ENCODE data around the gene CYP2A7. TPM values are rescaled to one million over a fixed set of nuclear protein-coding genes. Genes with fewer than 3 reads are reported as not detected.
"Not testable (repeated sequence)": the region's sequence is repeated elsewhere in the genome, so short reads cannot be mapped to it uniquely, and the experiment has no call there.

The CYP2A7 gene
- total RNA-seq, 1 donor: not detected

GRCh38 chr19:40899964-40900363 is 17.9 kb upstream of the CYP2A7 start:
- peak in 2 of 3 donors; percentile 59 to 68 for DNase-seq (ENCODE audit: low read depth in 2 of 3, low spot score in 2 of 3)

GRCh38 chr19:40896843-40897789 is 15.1 kb upstream of the CYP2A7 start:
- not testable (repeated sequence) for DNase-seq (ENCODE audit: low read depth in 2 of 3, low spot score in 2 of 3)

GRCh38 chr19:40896418-40896796 is 14.4 kb upstream of the CYP2A7 start:
- no peak for DNase-seq (ENCODE audit: low read depth in 2 of 3, low spot score in 2 of 3)

- DNase-seq (ENCODE audit: low read depth in 2 of 3, low spot score in 2 of 3): no peak
Observed at GRCh38 chr19:40893112-40893511, 11.1 kb upstream of the CYP2A7 start.

GRCh38 chr19:40889366-40889765 is 7.3 kb upstream of the CYP2A7 start:
- no peak for DNase-seq (ENCODE audit: low read depth in 2 of 3, low spot score in 2 of 3)

DNA sequence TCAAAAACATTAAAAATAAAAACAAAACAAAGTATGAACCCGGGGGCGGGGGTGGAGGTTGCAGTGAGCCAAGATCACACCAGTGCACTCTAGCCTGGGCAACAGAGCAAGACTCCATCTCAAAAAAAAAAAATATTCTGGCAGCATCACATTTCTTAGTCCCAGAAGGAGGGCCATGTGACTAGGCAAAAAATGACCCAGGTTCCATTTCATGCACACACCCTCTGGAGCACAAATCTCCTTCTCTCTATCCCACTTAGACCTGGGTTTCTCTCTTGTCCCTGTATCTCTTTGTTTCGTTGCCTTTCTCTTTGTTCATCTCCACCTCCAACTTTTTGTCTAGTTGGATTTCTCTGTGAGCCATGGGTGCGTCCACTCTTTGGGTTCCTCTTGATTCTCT is 6.2 kb upstream of the CYP2A7 start:
- DNase-seq (ENCODE audit: low read depth in 2 of 3, low spot score in 2 of 3): no peak

DNA sequence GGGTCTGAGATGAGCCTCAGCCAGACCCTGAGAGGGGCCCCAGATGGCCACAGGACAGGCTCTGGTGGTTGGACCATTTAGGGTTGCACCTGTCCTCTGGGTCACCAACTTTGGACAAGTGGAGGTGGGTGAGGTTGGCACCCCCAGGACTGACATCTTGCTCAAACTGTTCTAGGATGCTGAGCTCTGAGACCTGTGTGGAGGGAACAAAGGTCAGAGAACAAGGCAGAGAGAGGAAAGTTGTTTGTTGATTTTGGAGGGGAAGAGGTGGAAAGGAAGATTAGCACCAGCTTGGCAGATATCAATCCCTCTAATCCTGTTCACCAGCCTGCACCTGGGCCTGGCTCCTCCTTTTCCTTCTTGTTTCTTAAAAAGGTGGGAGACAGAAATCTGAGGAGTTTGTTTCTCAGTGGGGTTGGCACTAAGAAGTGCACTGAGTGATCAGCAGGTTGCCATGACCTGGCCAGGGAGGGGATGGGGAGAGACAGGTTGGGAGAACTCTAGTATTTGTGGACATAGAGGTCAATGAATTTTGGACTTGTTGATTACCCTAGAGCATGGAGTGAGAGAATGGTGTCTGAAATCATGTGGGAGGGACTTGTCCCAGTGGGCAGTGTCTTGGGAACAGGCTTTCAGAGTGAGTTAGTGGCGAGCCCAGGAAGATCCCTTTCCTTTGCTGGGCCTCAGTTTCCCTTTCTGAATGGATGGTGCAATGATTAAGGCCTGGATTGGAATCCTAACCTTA is 2.3 kb upstream of the CYP2A7 start:
- DNase-seq (ENCODE audit: low read depth in 2 of 3, low spot score in 2 of 3): not testable (repeated sequence)

- not testable (repeated sequence) for DNase-seq (ENCODE audit: low read depth in 2 of 3, low spot score in 2 of 3)
Observed at GRCh38 chr19:40879349-40879748, 2.7 kb downstream of the CYP2A7 start.

GRCh38 chr19:40875526-40875951 is 6.5 kb downstream of the CYP2A7 start:
- DNase-seq (ENCODE audit: low read depth in 2 of 3, low spot score in 2 of 3): peak; percentile 58 to 90 (median 76)

GRCh38 chr19:40874874-40875273 is 7.2 kb downstream of the CYP2A7 start:
- not testable (repeated sequence) for DNase-seq (ENCODE audit: low read depth in 2 of 3, low spot score in 2 of 3)

GRCh38 chr19:40873873-40874272 is 8.2 kb downstream of the CYP2A7 start:
- DNase-seq (ENCODE audit: low read depth in 2 of 3, low spot score in 2 of 3): not testable (repeated sequence)

DNA sequence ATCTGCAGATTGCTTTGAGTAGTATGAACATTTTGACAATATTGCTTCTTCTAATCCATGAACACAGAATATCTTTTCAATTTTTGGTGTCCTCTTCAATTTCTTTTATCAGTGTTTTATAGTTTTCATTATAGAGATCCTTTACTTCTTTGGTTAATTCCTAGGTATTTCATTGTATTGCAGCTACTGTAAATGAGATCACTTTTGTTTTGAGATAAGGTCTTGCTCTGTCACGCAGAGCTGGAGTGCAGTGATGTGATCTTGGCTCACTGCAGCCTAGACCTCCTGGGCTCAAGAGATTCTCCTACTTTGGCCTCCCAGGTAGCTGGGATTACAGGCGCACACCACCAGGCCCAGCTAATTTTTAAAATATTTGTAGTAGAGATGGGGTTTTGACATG is 9.8 kb downstream of the CYP2A7 start:
- no peak for DNase-seq (ENCODE audit: low read depth in 2 of 3, low spot score in 2 of 3)

DNA sequence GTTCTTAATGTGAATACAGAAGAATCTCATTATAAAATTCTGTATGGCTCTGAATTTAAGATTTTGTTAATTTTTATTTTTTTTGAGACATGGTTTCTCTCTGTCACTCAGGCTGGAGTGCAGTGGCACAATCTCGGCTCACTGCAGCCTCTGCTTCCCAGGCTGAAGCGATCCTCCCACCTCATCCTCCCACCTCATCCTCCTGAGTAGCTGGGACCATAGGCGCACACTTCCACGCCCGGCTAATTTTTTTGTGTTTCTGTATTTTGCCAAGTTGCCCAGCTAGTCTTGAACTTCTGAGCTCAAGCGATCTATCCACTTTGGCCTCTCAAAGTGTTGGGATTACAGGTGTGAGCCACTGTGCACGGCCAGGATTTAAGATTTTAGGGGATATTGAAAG is 14.3 kb downstream of the CYP2A7 start:
- no peak for DNase-seq (ENCODE audit: low read depth in 2 of 3, low spot score in 2 of 3)

DNA sequence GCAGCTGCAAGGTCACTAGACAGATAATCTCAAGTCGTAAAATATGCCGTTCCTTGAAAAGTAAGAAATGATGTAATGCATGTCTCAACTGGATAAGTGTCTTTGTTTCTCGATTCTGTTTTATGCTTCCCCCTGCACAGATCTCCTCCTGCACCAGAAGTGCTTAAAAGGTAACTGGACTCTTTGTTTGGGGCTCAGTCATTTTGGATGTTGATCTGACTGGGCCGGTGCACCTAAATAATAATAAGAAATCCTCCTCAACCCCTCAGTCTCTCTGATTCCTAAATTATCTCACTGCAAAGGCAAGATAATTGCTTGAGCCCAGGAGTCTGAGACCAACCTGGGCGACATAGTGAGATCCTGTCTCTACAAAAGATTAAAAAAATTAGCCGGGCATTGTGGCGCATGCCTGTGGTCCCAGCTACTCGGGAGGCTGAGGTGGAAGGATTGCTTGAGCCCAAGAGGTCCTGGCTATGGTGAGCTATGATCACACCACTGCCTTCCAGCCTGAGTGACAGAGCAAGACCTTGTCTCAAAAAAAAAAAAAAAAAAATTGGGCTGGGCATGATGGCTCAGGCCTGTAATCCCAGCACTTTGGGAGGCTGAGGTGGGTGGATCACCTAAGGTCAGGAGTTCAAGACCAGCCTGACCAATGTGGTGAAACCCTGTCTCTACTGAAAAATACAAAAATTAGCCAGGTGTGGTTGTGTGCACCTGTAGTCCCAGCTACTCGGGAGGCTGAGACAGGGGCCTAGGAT is 17.1 kb downstream of the CYP2A7 start:
- DNase-seq (ENCODE audit: low read depth in 2 of 3, low spot score in 2 of 3): not testable (repeated sequence)

DNA sequence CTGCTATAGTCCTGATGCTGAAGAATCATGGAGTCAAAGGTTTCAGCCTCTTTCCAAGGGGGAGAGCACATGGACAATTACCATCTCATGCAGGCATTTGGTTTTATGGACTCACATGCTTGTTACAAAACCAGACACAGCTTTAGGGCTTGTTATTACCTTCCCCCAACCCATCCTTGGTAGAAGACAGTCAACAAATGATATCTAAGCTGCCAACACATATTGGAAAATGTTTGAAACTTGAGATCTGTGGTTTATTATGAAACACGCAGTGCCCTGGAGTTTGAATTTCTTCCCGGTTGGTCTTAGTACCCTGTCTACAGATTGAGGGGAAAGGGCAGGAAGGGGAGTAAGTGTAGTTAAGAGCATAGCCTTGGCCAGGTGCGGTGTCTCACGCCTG is 19.2 kb downstream of the CYP2A7 start:
- DNase-seq (ENCODE audit: low read depth in 2 of 3, low spot score in 2 of 3): no peak

- no peak for DNase-seq (ENCODE audit: low read depth in 2 of 3, low spot score in 2 of 3)
Observed at GRCh38 chr19:40862333-40862732, 19.7 kb downstream of the CYP2A7 start.

DNA sequence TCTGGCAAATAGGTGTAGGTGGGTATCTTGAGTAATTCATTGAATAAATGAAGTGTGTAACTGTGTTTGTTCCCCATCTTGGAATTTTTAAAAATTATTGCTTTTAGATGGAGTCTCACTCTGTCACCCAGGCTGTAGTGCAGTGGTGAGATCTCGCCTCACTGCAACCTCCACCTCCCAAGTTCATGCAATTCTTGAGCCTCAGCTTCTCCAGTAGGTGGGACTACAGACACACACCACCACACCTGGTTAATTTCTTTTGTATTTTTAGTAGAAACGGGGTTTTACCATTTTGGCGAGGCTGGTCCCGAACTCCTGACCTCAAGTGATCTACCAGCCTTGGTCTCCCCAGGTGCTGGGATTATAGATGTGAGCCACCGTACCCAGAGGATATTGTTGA is 23.9 kb downstream of the CYP2A7 start:
- DNase-seq (ENCODE audit: low read depth in 2 of 3, low spot score in 2 of 3): no peak

GRCh38 chr19:40852467-40853152 is 29.4 kb downstream of the CYP2A7 start:
- not testable (repeated sequence) for DNase-seq (ENCODE audit: low read depth in 2 of 3, low spot score in 2 of 3)

DNA sequence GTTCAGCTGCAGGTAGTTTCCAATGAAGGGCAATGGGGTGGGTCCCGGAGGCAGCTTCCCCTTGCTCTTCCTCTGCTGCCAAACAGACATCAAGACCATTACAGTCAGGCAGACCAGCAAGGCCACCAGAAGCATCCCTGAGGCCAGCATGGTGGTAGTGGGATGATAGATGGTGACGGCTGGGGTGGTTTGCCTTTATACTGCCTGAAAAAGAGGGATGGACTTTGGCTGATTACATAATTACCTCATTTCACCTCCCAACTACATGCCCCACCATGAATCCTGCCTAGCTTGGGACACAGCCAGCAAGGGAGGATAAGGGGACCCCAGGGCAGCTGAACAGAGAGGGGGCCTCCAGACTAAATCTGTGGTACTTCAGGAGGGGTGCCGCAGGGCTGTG is 31.8 kb downstream of the CYP2A7 start, which contains the start of gene CYP2A6:
CYP2A6 (minus strand) TSS at position 171 of the 400 bp plus-strand sequence; CDS start at position 150, 21 bp downstream.
- not testable (repeated sequence) for DNase-seq (ENCODE audit: low read depth in 2 of 3, low spot score in 2 of 3)

GRCh38 chr19:40846722-40847121 is 35.3 kb downstream of the CYP2A7 start:
- DNase-seq (ENCODE audit: low read depth in 2 of 3, low spot score in 2 of 3): not testable (repeated sequence)

All from hematopoietic multipotent progenitor cell (in vitro differentiated cells).